ENCODE measurements around the gene SRF. TPM values are rescaled to one million over a fixed set of nuclear protein-coding genes. Genes with fewer than 3 reads are reported as not detected.
A peak's percentile ranks its signal among the peaks of the same experiment; 100 is the strongest.

Gene SRF
- total RNA-seq, 4 donors from 2014 or later, result 111 to 183 (median 153) TPM

DNA sequence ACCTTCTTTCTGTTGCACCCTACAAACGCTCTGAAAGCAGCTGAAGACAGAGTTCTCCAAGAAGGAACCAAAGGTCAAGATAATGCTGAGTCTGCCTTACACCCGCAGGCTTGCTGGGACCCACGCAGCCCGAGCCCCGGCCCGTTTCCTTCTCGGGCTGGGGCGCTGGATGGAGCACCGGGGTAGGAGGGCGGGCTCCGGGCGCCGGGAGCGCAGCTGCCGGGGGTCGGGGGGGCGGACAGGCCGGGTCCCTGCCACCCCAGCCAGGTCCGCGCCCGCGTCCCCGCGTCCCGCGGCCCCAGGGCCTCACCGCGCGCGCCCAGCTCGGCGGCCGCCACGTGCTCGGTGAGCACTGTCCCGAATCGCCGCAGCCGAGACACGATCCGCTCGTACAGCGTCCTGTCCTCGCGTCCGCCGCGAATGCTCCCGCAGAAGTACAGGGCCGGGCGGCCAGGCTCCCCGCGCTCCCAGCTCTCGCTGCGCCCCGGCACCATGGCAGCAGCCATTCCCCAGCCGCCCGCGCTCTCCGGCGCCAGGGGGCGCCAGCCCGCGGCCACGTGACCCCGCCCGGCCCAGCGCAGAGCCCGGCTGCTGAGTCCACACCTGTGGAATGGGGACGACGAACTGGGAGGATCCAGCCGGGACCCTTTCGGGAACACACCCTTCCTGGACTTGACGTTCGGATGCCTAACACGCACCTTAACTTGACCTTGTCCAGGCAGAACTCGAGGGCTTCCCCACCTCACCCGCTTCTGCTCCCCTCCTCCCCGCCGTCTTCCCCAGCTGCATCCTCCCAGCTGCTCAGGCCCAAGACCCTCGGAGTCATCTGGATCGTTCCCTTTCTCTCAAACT lies 58.1 kb downstream of the SRF start, which contains the start of gene DNPH1:
TSS of gene DNPH1 (minus strand) at position 531 of the 852 bp plus-strand sequence. CDS start at position 506, 25 bp downstream.
- H3K4me3 ChIP-seq, result peak within 1 kb of the TSS; percentile 67 to 81 (median 71)
- WGBS, result 22% methylated on average over 10 of the region's 82 CpGs
- TF ChIP-seq EP300 (IDR thresholded peaks at IDR 0.05) (no peak), POLR2AphosphoS5 (IDR thresholded peaks at IDR 0.05) (peak; percentile 33 to 57), POLR2A (IDR thresholded peaks at IDR 0.05; ENCODE audit: low read depth) (no peak)
- TF ChIP-seq, protein P1, sequence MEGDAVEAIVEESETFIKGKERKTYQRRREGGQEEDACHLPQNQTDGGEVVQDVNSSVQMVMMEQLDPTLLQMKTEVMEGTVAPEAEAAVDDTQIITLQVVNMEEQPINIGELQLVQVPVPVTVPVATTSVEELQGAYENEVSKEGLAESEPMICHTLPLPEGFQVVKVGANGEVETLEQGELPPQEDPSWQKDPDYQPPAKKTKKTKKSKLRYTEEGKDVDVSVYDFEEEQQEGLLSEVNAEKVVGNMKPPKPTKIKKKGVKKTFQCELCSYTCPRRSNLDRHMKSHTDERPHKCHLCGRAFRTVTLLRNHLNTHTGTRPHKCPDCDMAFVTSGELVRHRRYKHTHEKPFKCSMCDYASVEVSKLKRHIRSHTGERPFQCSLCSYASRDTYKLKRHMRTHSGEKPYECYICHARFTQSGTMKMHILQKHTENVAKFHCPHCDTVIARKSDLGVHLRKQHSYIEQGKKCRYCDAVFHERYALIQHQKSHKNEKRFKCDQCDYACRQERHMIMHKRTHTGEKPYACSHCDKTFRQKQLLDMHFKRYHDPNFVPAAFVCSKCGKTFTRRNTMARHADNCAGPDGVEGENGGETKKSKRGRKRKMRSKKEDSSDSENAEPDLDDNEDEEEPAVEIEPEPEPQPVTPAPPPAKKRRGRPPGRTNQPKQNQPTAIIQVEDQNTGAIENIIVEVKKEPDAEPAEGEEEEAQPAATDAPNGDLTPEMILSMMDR (IDR thresholded peaks at IDR 0.05), result peak; percentile 89 to 99 (median 92)
- peaks cover 0 to 17% (median 4%) of the 10 kb centered on the region in 4 donors for H3K36me3 ChIP-seq
- H3K27me3 ChIP-seq, result no peaks in the 10 kb centered on the region
- no peak for DNase-seq (ENCODE audit: extremely low spot score)
- intact Hi-C loops (cut with DNase I), result no loop called here
- H3K9me3 ChIP-seq, result no peaks in the 10 kb centered on the region
- peaks cover 5 to 16% (median 14%) of the 10 kb centered on the region in 4 donors for H3K4me1 ChIP-seq
- peak within 1 kb of the TSS; percentile 64 to 79 (median 72) for H3K27ac ChIP-seq (replicated peaks in 1 of 4)

DNA sequence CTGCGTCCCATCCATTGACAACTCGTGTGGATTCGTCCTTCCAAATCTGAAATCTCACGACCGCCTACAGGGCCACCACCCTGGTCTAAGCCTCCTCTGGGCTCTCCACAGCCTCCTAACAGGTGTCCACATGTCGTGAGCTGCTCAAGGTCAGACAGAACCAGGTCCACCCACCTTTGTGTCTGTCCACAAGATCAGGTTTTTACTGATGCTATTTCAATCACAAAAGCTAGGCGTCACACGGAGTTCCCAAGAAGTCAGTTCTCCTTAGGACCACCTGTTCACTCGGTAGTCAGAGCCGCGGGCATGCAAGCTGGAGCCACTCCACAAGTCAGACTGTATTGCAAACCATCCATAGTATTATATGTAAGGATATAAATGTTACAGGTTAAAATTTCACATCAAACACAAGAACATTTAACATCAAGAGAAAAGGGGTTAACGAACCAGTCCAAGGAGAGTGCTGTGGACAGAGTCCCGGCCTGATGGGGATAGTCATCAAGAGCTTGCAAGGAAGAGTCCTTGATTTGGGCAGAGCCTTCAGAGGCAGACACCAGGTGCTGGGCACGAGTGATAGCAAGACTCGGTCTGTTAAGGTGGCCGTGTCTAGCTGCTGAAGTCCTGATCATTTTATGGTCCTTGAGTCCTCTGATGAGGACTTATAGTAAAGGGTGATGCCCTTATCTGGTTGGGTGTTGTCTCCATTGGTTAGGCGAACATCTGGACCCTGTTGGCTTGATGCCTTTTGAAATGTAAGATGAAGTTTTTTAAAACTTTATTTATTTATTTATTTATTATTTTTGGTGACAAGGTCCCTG lies 58.9 kb downstream of the SRF start:
- intact Hi-C loops (cut with DNase I), result no loop called here
- peak overlapping the region; percentile 64 to 79 (median 72) for H3K27ac ChIP-seq (replicated peaks in 1 of 4)

DNA sequence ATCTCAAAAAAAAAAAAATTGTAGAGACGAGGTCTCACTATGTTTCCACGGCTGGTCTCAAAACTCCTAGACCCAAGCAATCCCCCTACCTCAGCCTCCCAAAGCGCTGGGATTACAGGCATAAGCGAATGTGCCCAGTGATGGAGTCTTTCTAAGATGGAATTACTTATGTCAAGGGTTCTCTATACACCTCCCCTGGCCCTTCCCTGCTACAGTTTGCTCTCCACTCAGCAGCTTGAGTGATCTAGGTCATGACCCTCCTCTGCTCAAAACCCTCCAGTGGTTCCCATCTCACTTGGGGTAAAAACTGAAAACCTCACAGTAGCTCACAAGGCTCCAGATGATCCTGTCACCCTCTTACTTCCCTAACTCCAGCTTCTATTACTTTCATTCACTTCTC lies 60.0 kb downstream of the SRF start:
- no peak for DNase-seq (ENCODE audit: extremely low spot score)
- TF ChIP-seq POLR2A (IDR thresholded peaks at IDR 0.05; ENCODE audit: low read depth) (no peak), EP300 (IDR thresholded peaks at IDR 0.05) (no peak), POLR2AphosphoS5 (IDR thresholded peaks at IDR 0.05) (no peak)
- TF ChIP-seq, protein P1 (IDR thresholded peaks at IDR 0.05), result no peak
- Histone ChIP-seq H3K27ac (replicated peaks in 1 of 4) (no peak overlapping the region), H3K4me1 (peaks cover 5 to 16% (median 14%) of the 10 kb centered on the region in 4 donors), H3K4me3 (no peak overlapping the region), H3K36me3 (peaks cover 0 to 1% (median 0%) of the 10 kb centered on the region in 4 donors), H3K27me3 (no peaks in the 10 kb centered on the region), H3K9me3 (no peaks in the 10 kb centered on the region)
- 91% methylated on average over 4 of the region's 4 CpGs for WGBS
- intact Hi-C loops (cut with DNase I), result no loop called here

More for the DNA sequence above, 58.9 kb downstream of the SRF start:
- Histone ChIP-seq H3K36me3 (peaks cover 0 to 8% (median 0%) of the 10 kb centered on the region in 4 donors), H3K4me3 (peak overlapping the region; percentile 67 to 81 (median 71)), H3K27me3 (no peaks in the 10 kb centered on the region), H3K4me1 (peaks cover 5 to 16% (median 14%) of the 10 kb centered on the region in 4 donors), H3K9me3 (no peaks in the 10 kb centered on the region)
- TF ChIP-seq POLR2AphosphoS5 (IDR thresholded peaks at IDR 0.05) (no peak), POLR2A (IDR thresholded peaks at IDR 0.05; ENCODE audit: low read depth) (no peak), EP300 (IDR thresholded peaks at IDR 0.05) (no peak)
- TF ChIP-seq, protein P1 (IDR thresholded peaks at IDR 0.05), result no peak
- 77% methylated on average over 15 of the region's 17 CpGs for WGBS
- DNase-seq (ENCODE audit: extremely low spot score), result no peak

Other genes with a start within 250 kb of the SRF start
- gene CNPY3, start 241.8 kb upstream of the SRF start, total RNA-seq, result 10 to 100 TPM; 24.5 to 39.6 (median 34.3) TPM
- 1 to 10 TPM in 3 of 4 donors, not detected in 1; 2.3 to 4.5 (median 3.6) TPM for gene GNMT, start 210.5 kb upstream of the SRF start, total RNA-seq
- gene PEX6, start 192.1 kb upstream of the SRF start, total RNA-seq, result 10 to 100 TPM; 13.4 to 31.3 (median 21.8) TPM
- 10 to 100 TPM; 35.3 to 48.2 (median 42.4) TPM for gene PPP2R5D, start 186.7 kb upstream of the SRF start, total RNA-seq
- 10 to 100 TPM; 51.5 to 71.2 (median 62.8) TPM for gene MEA1, start 157.3 kb upstream of the SRF start, total RNA-seq
- gene KLHDC3, start 157.0 kb upstream of the SRF start, total RNA-seq, result 100 to 1,000 TPM in 2 of 4 donors, 10 to 100 TPM in 2; 88.0 to 175 (median 98.1) TPM
- gene RRP36, start 149.6 kb upstream of the SRF start, total RNA-seq, result 10 to 100 TPM; 43.2 to 65.2 (median 51.4) TPM
- 10 to 100 TPM in 3 of 4 donors, 1 to 10 TPM in 1; 8.4 to 19.6 (median 14.4) TPM for gene CUL7, start 117.4 kb upstream of the SRF start, total RNA-seq
- gene MRPL2, start 111.8 kb upstream of the SRF start, total RNA-seq, result 10 to 100 TPM; 25.2 to 43.6 (median 28.1) TPM
- 10 to 100 TPM; 22.9 to 37.4 (median 27.4) TPM for gene KLC4, start 111.6 kb upstream of the SRF start, total RNA-seq
- gene PTK7, start 95.0 kb upstream of the SRF start, total RNA-seq, result 10 to 100 TPM in 1 of 4 donors, 1 to 10 TPM in 3; 6.8 to 10.8 (median 8.0) TPM
- 10 to 100 TPM; 21.5 to 46.6 (median 33.6) TPM for gene CUL9, start 10.9 kb downstream of the SRF start, total RNA-seq
- gene DNPH1, start 58.2 kb downstream of the SRF start, total RNA-seq, result 10 to 100 TPM; 60.5 to 70.2 (median 65.3) TPM
- gene TTBK1, start 72.2 kb downstream of the SRF start, total RNA-seq, result under 1 TPM; under 0.01 to 0.29 (median 0.03) TPM
- gene SLC22A7, start 127.0 kb downstream of the SRF start, total RNA-seq, result not detected
- gene CRIP3, start 137.6 kb downstream of the SRF start, total RNA-seq, result not detected
- 10 to 100 TPM; 11.1 to 17.3 (median 14.6) TPM for gene ZNF318, start 198.4 kb downstream of the SRF start, total RNA-seq